WTC11 (cell line): ENCODE results near the gene AIF1. TPM values are rescaled to one million over a fixed set of nuclear protein-coding genes. Genes with fewer than 3 reads are reported as not detected.

Source experiments
- ATAC-seq: fragments of 200-7000 bp; cut with Tn5 transposase; 2 replicates; pipeline ENCODE4 v1.10.0; 2021; ENCODE audit warnings: mild to moderate bottlenecking, moderate library complexity
- CTCF ChIA-PET: fragments of 300-600 bp; sonication (Branson Sonifier 250); formaldehyde crosslinking; loops from one replicate; lab custom pipeline; 2021; ENCODE audit warnings: antibody characterized with exemption; lab: Charles Lee
- POLR2A ChIA-PET: fragments of 350-600 bp; sonication (Branson Sonifier 250); formaldehyde crosslinking; loops from one replicate; lab custom pipeline; 2021; ENCODE audit warnings: antibody characterized with exemption; lab: Charles Lee
- DNase-seq: peaks from one replicate; pipeline ENCODE4 v3.0.0; 2021; ENCODE audit warnings: low spot score
- H3K27ac Mint-ChIP-seq: 2 replicates; pipeline ENCODE4 v1.8.0; 2021; ENCODE audit warnings: mixed read lengths
- H3K27me3 Mint-ChIP-seq: 2 replicates; pipeline ENCODE4 v1.8.0; 2021; ENCODE audit warnings: low read depth, mild to moderate bottlenecking, moderate library complexity, mixed read lengths
- H3K36me3 Mint-ChIP-seq: 2 replicates; pipeline ENCODE4 v1.8.0; 2021; ENCODE audit warnings: mixed read lengths
- H3K4me1 Mint-ChIP-seq: 2 replicates; pipeline ENCODE4 v1.8.0; 2022; ENCODE audit warnings: mixed read lengths
- H3K4me3 Mint-ChIP-seq: 2 replicates; pipeline ENCODE4 v1.8.0; 2021; ENCODE audit warnings: mild to moderate bottlenecking, moderate library complexity, mixed read lengths
- H3K9me3 Mint-ChIP-seq: 2 replicates; pipeline ENCODE4 v1.8.0; 2021; ENCODE audit warnings: mixed read lengths
- CREB1 ChIP-seq: sonication (generic); formaldehyde crosslinking; IDR thresholded peaks from 2 replicates; pipeline ENCODE4 v1.8.0; 2023; ENCODE audit warnings: mild to moderate bottlenecking, missing genetic modification reagents
- CREM ChIP-seq: sonication (generic); formaldehyde crosslinking; IDR thresholded peaks from 2 replicates; pipeline ENCODE4 v1.8.1; 2022; ENCODE audit warnings: mild to moderate bottlenecking, missing genetic modification reagents, moderate library complexity
- E2F1 ChIP-seq: sonication (generic); formaldehyde crosslinking; IDR thresholded peaks from 2 replicates; pipeline ENCODE4 v1.8.0; 2022; ENCODE audit warnings: mild to moderate bottlenecking, missing genetic modification reagents
- EMX1 ChIP-seq: fragments of 250-450 bp; sonication (Bioruptor Pico); IDR thresholded peaks from 2 replicates; pipeline ENCODE4 v1.8.0; 2021; ENCODE audit warnings: mild to moderate bottlenecking
- ESRRA ChIP-seq: sonication (generic); formaldehyde crosslinking; IDR thresholded peaks from 2 replicates; pipeline ENCODE4 v1.8.1; 2022; ENCODE audit warnings: mild to moderate bottlenecking, missing genetic modification reagents, borderline replicate concordance
- FOXK1 ChIP-seq: sonication (generic); formaldehyde crosslinking; IDR thresholded peaks from 2 replicates; pipeline ENCODE4 v1.8.0; 2022; ENCODE audit warnings: mild to moderate bottlenecking, moderate library complexity, missing genetic modification reagents
- FOXP1 ChIP-seq: sonication (generic); formaldehyde crosslinking; IDR thresholded peaks from 2 replicates; pipeline ENCODE4 v1.8.0; 2022; ENCODE audit warnings: missing genetic modification reagents, mild to moderate bottlenecking, moderate library complexity, borderline replicate concordance
- JAZF1 ChIP-seq: fragments of 250-450 bp; sonication (Bioruptor Pico); IDR thresholded peaks from 2 replicates; pipeline ENCODE4 v1.9.0; 2021; ENCODE audit warnings: moderate library complexity, mild to moderate bottlenecking, inconsistent platforms
- ZNF423 ChIP-seq: fragments of 250-450 bp; sonication (Bioruptor Pico); IDR thresholded peaks from 2 replicates; pipeline ENCODE4 v2.1.2; 2022; ENCODE audit warnings: mild to moderate bottlenecking, moderate library complexity
- total RNA-seq: library from RNA; stranded (reverse); gene quantifications from 3 replicates; pipeline ENCODE4 v1.2.3, GENCODE V29; 2021
- TF ChIP-seq, protein P1 (sequence below): sonication (generic); formaldehyde crosslinking; IDR thresholded peaks from 2 replicates; pipeline ENCODE4 v1.8.0; 2022; ENCODE audit warnings: mild to moderate bottlenecking, missing genetic modification reagents
- TF ChIP-seq, protein P2 (sequence below): sonication (generic); formaldehyde crosslinking; IDR thresholded peaks from 2 replicates; pipeline ENCODE4 v1.8.0; 2023; ENCODE audit warnings: missing genetic modification reagents, mild to moderate bottlenecking, borderline replicate concordance
- TF ChIP-seq, protein P3 (sequence below): sonication (generic); formaldehyde crosslinking; IDR thresholded peaks from 2 replicates; pipeline ENCODE4 v1.8.1; 2023; ENCODE audit warnings: mild to moderate bottlenecking, moderate library complexity, missing genetic modification reagents
- TF ChIP-seq, protein P4 (sequence below): sonication (generic); formaldehyde crosslinking; IDR thresholded peaks from 2 replicates; pipeline ENCODE4 v1.8.0; 2022; ENCODE audit warnings: mild to moderate bottlenecking, missing genetic modification reagents

AIF1 gene
- total RNA-seq, 1 experiment from 2014 or later: 5.4 TPM

DNA sequence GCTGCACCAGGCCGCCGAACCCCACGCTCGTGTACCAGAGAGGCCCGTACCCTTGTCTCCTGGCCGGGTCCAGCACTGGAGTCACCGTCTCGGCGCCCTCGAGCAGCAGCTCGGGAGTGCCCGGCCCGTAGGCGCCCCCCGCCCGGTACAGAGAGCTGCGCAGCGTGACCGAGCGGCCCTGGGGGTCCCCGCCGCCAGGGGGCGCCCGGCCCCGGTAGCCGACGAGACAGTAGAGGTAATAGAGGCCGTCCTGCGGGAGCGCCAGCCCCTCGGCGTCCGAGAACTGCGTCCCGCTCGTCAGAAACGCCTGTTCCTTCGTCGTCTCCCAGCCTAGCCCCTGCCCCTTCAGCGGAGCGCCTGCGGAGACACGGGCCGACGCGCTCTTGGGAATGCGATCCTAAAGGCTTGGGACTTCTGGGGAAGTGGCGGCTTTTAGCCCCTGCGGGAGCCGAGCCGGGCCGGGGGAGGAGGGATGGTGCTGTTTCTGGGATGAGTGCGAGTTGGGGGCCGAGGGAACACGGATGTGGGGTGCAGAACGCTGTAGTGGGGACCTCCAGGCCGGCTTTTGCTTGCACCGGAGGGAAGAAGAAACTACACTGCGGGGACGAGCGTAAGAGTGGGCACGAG is 34.1 kb upstream of the AIF1 start (continued):
- peak; percentile 72; the same call in 1 of the 2 replicates for TF ChIP-seq FOXP1
- TF ChIP-seq E2F1 (CRISPR knock-in tag): peak; percentile 7; the same call in 1 of the 2 replicates
- TF ChIP-seq, protein P1, sequence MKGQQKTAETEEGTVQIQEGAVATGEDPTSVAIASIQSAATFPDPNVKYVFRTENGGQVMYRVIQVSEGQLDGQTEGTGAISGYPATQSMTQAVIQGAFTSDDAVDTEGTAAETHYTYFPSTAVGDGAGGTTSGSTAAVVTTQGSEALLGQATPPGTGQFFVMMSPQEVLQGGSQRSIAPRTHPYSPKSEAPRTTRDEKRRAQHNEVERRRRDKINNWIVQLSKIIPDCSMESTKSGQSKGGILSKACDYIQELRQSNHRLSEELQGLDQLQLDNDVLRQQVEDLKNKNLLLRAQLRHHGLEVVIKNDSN (CRISPR knock-in tag): peak; percentile 10; the same call in 1 of the 2 replicates
- TF ChIP-seq FOXK1 (CRISPR knock-in tag): 0 out of 2 replicates have a peak, but pooled peaks have one; percentile 41
- TF ChIP-seq EMX1: no peak
- TF ChIP-seq ESRRA: peak; percentile 70; the same call in 1 of the 2 replicates
- TF ChIP-seq, protein P2, sequence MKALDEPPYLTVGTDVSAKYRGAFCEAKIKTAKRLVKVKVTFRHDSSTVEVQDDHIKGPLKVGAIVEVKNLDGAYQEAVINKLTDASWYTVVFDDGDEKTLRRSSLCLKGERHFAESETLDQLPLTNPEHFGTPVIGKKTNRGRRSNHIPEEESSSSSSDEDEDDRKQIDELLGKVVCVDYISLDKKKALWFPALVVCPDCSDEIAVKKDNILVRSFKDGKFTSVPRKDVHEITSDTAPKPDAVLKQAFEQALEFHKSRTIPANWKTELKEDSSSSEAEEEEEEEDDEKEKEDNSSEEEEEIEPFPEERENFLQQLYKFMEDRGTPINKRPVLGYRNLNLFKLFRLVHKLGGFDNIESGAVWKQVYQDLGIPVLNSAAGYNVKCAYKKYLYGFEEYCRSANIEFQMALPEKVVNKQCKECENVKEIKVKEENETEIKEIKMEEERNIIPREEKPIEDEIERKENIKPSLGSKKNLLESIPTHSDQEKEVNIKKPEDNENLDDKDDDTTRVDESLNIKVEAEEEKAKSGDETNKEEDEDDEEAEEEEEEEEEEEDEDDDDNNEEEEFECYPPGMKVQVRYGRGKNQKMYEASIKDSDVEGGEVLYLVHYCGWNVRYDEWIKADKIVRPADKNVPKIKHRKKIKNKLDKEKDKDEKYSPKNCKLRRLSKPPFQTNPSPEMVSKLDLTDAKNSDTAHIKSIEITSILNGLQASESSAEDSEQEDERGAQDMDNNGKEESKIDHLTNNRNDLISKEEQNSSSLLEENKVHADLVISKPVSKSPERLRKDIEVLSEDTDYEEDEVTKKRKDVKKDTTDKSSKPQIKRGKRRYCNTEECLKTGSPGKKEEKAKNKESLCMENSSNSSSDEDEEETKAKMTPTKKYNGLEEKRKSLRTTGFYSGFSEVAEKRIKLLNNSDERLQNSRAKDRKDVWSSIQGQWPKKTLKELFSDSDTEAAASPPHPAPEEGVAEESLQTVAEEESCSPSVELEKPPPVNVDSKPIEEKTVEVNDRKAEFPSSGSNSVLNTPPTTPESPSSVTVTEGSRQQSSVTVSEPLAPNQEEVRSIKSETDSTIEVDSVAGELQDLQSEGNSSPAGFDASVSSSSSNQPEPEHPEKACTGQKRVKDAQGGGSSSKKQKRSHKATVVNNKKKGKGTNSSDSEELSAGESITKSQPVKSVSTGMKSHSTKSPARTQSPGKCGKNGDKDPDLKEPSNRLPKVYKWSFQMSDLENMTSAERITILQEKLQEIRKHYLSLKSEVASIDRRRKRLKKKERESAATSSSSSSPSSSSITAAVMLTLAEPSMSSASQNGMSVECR (CRISPR knock-in tag): peak; percentile 41; the same call in 1 of the 2 replicates
- 0 out of 2 replicates have a peak, but pooled peaks have one; percentile 38 for TF ChIP-seq CREB1 (CRISPR knock-in tag)
- TF ChIP-seq, protein P3, sequence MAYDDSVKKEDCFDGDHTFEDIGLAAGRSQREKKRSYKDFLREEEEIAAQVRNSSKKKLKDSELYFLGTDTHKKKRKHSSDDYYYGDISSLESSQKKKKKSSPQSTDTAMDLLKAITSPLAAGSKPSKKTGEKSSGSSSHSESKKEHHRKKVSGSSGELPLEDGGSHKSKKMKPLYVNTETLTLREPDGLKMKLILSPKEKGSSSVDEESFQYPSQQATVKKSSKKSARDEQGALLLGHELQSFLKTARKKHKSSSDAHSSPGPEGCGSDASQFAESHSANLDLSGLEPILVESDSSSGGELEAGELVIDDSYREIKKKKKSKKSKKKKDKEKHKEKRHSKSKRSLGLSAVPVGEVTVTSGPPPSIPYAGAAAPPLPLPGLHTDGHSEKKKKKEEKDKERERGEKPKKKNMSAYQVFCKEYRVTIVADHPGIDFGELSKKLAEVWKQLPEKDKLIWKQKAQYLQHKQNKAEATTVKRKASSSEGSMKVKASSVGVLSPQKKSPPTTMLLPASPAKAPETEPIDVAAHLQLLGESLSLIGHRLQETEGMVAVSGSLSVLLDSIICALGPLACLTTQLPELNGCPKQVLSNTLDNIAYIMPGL (CRISPR knock-in tag): peak; percentile 100
- peak; percentile 55; the same call in 1 of the 2 replicates for TF ChIP-seq CREM (CRISPR knock-in tag)

DNA sequence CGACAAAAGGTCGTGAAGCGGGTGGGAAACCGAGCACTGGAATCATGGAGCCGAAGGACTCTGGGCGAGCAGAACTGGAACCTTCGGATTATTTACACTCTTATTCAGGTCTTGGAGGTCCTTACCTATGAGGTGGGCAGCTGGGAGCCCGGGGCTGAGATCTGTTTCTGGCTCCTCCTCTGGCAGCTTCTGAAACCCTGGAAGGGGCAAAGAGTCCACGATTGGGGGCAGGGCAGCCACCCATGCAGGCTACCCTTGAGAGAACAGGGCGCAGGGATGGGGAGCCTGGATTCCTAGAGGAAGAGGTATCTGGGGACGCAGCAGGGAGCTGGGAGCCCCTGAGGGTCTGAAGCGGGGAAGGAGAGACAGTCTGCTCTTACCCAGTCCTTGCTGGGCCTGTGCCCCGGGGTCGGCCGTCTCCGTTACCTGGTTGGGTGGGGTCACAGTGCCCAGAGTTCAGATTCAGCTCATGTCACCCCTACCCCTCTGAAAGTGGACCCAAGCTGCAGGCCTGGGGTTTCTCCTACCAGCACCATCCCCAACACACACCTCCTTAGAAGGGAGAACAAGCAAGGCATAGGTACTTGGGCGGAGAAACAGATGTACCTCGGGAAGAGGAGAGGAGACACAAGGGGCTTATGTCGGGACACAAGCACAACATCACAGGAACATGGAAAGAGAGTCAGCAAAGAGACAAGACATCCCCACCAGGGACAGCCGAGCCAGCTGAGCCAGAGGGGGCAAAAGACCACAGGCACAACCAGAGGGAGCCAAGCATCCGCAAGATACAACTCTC is 33.4 kb upstream of the AIF1 start:
- no peak for DNase-seq
- H3K36me3 Mint-ChIP-seq: no peaks in the 10 kb centered on the region
- peaks cover 38% of the 10 kb centered on the region for H3K4me1 Mint-ChIP-seq
- TF ChIP-seq ZNF423: peak; percentile 11; the same call in 1 of the 2 replicates
- TF ChIP-seq, protein P4, sequence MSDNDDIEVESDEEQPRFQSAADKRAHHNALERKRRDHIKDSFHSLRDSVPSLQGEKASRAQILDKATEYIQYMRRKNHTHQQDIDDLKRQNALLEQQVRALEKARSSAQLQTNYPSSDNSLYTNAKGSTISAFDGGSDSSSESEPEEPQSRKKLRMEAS (CRISPR knock-in tag): no peak
- no peak for TF ChIP-seq JAZF1 (CRISPR knock-in tag)
- peak overlapping the region; percentile 92 for H3K4me3 Mint-ChIP-seq
- peaks cover 42% of the 10 kb centered on the region for H3K27me3 Mint-ChIP-seq
- H3K27ac Mint-ChIP-seq: peak overlapping the region; percentile 10; the same call in 1 of the 2 replicates
- no peaks in the 10 kb centered on the region for H3K9me3 Mint-ChIP-seq
- CTCF ChIA-PET: interaction anchor here (0.5 to 15.1 kb wide), 23 partner anchors 7 to 281 kb away, joined by 3 to 293 read pairs (median 4); partner anchors contain the start of genes ATP6V1G2, C6orf47, NCR3 and NEU1
- ATAC-seq: peak; percentile 5
- POLR2A ChIA-PET: interaction anchor here (1.1 to 1.4 kb wide), 3 partner anchors 24 to 281 kb away, joined by 3 read pairs; partner anchors contain the start of genes DDX39B and NEU1
